ENCODE data around the gene ACSF2.
A peak's percentile ranks its signal among the peaks of the same experiment; 100 is the strongest.

The ACSF2 gene

DNA sequence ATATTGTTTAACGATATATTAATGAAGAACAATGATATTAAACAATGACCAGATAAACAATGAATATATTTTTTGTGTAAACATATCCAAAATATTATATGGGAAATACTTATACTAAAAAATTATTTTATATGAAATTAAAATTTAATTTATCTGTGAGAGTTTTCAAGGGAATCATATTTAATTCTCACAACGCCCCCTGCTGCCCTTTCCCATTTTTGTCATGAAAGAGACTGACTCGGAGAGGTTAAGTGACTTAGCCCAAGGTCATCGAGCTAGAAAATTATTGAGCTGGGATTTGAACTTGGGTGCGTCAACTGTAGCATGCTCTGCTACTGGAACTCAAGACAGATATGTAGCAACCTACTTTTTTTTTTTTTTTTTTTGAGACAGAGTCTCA, 75.0 kb downstream of the ACSF2 start:
- DNase-seq (ENCODE audit: low read depth), result no peak

DNA sequence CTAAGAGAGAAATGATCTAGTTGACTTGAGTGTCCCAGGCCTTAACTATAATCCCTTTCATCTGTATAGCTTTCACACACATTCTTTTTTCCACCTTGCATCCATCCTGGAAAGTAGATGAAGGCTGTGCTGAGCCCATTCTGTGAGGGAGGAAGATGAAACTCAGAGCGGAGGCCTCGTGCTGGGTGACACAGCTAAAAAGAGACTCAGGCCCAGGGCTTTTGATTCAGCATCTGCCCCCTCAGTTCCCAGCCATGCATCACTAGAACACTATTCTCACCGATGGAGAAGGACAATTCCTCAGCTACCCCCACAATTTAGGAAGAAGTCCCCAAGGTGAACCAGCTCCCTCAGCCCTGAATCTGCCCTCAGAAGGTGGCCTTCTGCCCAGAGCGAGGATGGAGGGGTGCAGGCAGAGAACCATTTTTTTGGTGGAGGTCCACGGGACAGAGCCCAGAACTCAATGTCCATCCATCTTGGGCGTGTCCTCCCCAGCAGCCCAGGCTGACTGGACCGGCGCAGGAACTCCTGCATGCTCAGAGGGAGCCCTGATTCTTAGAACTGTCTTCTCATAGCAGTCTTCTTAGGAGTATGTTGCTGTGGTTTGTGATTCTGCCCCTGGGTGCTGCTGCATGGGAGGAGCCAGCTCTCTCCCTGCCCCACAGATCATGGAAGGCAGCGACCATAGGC, 76.4 kb downstream of the ACSF2 start:
- no peak for DNase-seq (ENCODE audit: low read depth)

DNA sequence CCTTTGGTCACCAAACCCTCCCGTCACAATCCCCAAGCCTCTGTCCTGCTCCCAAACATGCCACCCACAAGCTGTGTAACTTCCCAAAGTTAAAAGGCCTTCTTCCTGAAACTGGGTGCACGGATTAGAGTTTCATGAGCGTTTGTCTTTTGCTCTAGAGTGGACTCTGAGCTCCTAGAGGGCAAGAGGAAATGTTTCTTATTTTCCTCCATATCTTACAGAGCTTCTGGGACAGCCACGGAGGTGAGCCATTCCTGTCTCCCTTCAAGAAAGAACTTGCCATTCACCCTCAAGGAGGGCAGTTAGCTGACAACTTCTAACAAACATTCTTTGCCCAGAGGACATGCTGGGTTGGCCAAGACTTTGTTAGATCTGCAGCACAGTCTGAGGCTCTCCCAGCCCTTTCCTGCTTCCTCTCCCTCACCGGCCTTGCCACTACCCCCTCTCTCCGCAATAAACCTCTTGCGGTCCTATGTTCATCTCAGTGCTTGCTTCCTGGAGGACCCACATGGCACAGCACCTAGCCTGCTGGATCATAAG, 79.6 kb downstream of the ACSF2 start:
- DNase-seq (ENCODE audit: low read depth), result no peak

DNA sequence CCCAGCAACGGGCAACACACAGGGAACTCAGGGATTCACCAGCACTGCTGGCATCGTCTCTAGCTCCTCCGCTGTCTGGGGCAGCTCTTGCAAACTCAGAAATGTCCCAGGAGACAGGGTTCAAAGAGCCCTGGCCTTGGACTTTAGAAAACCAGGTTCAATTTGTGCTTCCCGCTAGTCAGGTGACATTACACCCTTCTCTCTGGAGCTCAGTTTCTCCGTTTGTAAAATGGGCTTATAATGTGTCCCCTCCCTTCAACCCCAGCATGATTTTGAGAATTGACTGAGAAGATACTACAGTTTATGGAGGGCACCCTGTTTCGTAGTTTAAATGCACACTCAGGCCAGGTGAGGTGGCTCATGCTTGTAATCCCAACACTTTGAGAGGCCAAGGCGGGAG, 80.3 kb downstream of the ACSF2 start:
- no peak for DNase-seq (ENCODE audit: low read depth)

DNA sequence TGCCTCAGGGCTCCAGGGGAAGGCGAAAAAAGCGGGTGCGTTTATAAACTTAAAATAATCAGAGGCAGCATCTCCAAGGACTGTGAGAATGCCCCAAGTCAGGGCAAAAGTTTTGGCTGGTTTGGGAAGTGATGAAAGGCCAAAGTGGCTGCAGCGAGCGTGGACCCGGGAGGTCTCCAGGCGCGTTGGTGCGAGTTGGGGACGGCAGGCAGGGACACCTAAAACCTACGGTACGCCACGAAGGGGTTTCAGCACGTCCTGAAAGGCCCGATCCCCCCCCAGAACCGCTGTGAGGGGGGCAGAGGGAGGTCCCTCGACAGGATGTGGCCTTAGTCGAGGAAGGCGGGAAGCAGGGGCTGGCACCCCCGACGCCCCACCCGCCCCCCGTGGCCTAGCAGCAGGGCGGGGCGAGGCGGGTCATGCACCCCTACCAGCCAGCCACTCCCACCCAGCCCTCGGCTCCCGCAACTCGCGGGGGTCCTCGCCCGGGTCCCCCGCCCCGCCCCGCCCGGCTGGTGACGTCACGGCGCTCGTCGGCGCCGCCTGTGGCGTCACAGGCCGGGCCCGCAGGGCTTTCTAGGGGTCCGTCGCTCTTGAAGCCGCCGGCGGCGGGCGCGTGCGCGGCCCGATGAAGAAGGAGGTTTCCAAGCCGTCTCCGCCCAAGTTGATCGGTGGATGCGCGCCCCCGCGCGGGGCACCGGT, 82.0 kb downstream of the ACSF2 start, which contains the start of gene MYCBPAP:
TSS of gene MYCBPAP (plus strand) at position 569 of the 702 bp plus-strand sequence. CDS start 236 bp downstream, outside the sequence.
- peak; percentile 60 for DNase-seq (ENCODE audit: low read depth)

DNA sequence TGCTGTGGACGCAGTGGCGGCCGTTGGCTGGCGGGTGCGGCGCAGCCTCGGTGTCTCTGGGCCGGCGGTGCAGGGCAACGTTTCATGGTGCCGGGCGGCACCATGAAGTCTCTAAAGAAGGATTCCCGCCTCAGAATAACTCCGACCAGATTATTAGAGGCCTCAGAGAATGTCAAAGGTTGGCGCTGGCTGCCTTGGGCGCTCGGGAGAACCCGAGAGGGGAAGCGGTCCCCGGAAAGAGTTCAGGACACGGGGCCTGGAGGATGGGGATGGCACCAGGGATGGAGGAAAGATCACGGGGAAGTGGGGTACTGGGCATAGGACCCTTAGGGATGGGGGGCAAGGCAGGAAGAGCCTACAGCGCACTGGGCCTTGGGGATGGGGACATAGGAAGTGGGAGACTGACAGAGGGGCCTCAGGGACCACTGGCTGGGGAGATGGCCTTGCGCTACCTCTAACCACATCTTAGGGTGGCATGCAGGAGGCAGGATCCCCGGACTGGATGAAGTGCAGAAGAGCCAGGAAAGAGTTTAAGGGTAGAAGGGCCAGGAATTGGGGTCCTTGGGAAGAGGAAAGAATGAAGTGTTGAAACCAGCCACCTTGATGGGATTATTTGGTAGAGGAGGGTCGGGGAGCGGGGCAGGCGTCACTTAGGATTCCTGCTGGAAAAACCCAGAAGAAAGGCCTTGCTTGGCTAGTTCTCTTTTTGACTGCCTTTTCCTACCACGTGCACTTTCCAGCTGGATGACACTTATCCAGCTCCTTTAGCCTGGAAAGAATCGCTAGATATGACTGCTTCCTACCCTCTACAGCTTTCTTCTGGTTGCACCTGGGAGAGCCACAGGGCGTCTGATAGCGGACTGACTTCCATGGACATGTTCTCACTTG, 82.8 kb downstream of the ACSF2 start:
- DNase-seq (ENCODE audit: low read depth), result no peak

DNA sequence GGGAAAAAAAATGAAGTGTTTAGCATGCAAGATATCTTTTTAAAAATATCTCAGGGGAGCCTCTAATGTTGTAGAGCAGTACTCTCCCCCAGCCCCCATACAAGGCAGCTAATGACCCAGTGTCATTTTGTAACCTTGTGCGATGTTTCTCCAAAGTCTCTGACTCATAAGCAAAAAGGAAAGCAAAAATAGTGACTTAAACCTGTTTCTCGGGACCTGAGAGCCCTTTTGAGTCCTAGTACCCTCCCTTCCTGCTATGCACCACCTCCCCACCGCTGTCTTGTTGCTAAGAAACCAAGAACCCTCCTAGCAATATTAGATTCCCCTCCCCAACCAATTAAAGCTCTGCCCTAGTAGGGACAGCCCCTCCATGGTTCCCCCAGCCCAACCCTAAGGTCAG, 85.0 kb downstream of the ACSF2 start:
- no peak for DNase-seq (ENCODE audit: low read depth)

DNA sequence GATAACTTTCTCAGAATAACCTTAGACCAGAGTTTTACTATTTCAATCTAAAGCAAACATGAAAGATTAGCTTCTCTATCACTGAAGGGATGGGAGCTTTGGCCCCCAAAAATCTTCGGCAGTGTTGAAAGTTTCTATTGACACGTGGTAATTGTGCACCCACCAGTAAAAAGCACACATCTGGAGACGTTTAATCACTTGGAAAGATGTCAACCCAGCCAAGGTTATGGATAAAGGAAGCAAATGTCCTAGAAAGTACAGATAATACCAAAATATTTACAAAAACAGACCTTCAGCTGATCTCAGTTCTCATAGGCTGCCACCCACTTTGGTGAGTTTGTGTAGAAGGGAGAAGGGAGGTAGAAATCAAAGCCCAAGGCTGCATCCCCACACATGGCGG, 87.5 kb downstream of the ACSF2 start:
- DNase-seq (ENCODE audit: low read depth), result no peak

DNA sequence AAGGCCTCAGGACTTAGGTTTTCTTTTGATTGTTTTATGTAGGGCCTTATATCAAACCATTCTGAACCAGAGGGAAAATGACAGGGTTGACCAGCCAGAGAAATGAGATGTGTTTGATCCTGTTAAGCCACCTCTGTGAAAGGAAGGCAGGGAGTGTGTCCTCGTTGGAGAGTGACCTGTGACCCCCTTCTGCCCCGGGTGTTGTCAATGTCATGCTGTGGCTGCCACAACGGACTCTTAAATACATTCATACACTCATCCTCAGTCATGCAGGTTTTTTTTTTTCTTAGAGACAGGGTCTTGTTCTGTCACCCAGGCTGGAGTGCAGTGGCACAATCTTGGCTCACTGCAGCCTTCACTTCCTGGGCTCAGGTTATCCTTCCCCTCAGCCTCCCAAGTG, 88.4 kb downstream of the ACSF2 start:
- no peak for DNase-seq (ENCODE audit: low read depth)

DNA sequence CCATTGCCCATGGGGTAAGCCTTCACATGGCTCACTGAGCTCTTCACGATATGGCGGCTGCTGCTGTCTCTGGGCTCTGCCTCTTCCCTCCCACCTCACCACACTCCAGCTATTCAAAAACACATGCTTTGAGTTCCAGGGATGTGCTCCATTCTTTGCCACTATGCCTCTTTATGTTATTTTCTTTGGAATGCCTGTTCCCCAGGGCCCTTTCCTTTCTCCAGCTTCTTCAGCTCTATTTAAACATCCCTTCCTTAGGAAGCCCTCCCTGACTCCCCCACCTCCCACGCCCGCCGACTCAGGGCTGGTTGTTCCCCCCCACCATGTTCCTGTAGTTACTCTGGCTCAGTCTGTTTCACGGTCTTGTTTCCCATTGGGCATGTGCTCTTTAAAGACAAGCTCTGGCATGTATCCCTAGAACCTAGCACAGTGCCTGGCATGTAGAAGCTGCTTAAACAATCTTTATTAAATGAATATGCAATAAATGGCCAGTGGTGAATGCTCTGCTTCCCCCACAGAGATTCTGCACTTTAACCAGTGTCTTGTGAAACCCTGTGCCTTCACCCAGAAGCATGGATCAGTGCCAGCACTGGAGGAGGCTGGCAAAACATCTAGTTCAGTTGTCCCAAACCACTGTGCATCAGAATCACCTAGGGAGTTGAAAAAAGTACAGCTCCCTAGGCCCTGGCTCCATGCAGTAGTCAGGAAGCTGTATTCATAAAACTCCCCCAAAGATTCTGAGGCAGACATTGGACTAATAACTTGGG, 89.1 kb downstream of the ACSF2 start:
- DNase-seq (ENCODE audit: low read depth), result no peak

DNA sequence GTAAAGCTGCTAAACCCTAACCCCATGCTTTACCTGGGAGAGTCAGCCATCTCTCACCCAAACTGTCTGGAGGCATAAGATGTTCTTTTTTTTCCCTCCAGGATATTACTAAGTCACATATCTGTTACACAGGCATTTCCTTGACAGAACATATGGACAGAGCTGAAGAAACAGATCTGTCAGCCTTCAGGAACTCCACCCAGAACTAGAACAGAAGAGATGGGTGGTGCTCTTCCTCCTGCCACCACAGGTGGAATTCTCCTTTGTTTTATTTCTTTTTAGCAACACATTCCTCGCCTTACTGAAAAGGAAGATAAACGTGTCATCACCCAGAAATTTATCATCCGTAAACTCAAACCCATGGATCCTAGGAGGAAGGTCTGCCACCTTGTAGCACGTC, 91.0 kb downstream of the ACSF2 start:
- no peak for DNase-seq (ENCODE audit: low read depth)

DNA sequence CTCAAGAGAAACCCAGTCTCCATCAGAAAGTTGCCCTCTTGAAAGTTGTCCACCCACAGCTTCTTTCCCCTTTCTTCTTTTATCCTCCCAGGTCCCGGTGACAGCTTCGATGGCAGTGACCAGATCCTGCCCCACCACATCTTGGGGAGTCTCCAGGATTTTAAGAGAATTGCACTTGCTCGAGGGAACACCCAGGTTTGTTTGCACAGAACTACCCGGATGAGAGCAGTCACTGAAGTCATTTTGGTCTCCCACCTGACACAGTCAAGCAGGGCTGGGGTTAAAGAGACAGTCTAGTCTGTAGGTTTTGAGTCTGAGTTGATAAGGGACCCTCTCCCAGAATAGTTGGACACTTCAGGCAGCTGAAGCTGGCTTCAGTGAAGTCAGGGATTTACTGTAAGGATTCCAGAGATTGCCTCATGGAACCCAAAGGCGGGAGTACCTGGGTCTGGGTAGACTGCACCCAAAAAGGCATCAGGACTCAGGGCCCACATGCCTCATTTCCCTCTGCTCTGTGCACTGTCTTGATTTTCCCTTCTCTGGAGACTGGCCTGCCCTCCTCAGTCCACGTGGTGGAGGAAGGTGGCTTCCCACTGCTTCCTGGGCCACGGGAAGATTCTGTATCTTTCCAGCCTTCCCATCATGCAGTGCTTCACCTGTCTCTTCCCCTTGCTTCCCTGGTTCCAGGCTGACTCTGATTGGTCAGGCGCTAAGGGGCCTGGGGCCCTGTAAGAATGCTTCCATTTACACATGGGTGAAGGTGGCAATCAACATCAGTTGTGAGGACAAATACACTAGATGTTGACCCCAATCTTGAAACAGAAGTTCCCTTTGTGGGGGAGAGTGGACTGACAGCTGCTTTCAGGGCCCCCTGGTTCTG, 91.7 kb downstream of the ACSF2 start:
- no peak for DNase-seq (ENCODE audit: low read depth)

DNA sequence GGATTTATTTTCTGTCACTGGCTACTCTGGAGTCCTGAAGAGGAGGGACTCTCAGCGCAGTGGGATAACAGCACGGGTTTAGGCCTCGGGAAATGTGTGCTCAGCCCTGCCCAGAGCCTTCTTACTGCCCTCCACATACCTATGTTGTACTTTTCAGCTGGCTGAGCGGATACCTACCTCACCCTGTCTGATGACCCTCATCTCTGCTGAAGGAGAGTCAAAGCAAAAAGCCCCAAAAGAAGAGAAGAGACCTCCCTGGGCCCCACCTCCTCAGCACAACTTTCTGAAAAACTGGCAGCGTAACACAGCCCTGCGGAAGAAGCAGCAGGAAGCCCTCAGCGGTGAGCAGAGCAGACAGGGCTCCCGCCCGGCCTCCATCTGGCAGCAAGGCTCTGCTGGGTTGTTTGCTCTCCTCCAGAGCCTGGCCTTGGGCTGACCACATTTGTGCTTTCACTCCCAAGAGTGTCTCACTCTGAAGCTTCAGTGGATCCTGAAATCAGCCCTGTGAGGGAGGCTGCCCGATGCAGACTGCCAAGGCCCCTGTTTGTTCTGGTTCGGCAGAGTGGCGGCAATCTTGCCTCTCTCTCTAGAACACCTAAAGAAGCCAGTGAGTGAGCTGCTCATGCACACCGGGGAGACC, 92.5 kb downstream of the ACSF2 start:
- DNase-seq (ENCODE audit: low read depth), result no peak

DNA sequence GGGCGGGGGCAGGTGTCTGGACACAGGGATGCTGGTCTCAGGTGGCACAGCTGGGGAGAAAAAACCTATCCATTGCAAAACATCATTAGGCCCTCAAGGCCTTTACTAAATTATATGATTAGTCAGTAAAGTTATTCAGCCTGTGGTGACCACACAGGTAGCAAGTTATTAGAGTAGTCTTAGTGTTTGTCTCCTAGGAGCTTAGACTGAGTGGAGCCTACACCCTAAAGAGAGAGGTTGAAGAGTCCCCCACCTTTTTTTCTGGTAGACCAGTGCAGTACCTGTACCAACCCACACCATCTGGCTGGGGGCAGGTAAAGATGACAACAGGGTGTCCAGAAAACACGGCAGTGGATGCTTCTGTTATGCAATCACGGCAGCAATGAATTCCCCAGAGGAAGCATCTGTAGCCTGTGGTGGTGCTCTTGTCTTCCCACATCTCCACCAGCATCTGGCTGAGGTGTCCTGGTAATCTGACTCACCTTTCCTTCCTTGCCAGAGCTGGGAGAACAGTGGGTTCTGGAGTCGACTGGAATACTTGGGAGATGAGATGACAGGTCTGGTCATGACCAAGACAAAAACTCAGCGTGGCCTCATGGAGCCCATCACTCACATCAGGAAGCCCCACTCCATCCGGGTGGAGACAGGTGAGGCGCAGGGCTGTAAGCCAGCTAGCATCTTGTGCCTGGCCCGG, 93.3 kb downstream of the ACSF2 start:
- no peak for DNase-seq (ENCODE audit: low read depth)

DNA sequence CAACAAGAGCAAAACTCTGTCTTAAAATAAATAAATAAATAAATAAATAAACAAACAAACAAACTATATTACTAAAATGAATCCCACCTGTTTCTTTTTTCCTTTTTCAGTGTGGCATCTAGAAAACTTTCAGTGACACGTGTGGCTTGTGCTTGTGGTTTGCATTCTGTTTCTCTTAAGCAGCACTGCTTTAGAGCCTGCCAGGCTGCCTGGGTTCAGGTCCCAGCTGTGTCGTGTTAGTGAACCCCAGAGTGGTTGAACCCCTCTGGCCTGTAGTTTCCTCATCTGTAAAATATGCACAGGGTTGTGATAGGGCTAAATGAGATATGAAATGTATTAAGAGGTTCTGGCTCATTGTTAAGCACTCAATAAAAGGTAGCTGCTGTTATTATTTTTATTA, 94.5 kb downstream of the ACSF2 start:
- no peak for DNase-seq (ENCODE audit: low read depth)

DNA sequence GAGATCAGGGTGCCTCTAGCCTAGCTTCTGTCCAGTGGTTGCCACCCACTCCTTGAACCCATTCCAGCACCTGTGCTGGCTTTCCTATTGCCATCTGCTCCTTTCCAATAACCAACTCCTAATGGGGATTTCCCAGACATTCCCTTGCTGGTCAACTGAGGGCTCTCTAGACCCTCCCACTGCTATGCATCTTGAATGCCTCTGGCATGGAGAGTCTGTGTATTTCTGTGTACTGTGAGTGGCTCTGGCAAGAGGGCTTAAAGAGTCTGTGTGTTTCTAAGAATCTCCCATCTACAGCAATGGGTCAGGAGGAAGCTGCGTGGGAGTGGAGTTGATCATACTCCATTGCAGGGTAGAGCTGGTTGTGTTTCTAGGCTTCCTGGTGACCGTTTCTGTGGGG, 95.5 kb downstream of the ACSF2 start:
- no peak for DNase-seq (ENCODE audit: low read depth)

DNA sequence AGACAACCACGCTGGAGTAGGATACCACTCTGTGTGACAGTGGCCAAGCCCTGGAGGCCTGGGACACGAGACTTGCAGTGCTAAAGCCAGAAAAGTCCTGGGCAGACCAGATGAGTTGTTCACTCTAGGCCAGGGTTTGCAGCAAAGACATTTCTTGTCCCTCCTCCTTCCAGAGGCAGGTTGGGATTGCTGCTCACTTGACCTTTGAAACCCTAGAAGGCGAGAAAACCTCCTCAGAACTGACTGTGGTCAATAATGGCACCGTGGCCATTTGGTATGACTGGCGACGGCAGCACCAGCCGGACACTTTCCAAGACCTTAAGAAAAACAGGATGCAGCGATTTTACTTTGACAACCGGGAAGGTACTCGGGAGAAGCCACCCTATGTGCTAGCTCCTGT, 96.7 kb downstream of the ACSF2 start:
- DNase-seq (ENCODE audit: low read depth), result no peak

DNA sequence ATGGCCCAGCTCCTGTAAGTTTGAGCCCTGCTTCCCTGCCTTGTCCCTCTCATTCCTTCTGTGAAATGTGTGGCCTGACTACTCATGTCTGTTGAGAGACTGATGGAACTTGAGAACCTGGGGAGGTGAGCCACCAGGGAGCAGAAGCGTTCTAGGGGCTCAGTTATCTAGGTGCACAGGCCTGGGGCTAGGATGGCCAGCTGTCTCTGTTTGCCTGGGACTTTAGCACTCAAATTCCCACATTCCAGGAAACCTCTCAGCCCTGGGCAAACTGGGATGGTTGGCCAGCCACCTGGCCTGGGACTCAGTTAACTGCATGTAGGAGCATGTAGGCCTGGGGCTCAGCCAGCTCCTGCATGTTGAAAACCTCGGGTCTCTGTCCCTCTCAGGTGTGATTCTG, 97.2 kb downstream of the ACSF2 start:
- no peak for DNase-seq (ENCODE audit: low read depth)

Measured in stimulated activated CD4-positive, alpha-beta T cell treated with anti-CD3 and anti-CD28 coated beads, Interleukin-2, amount 100 ng/mL, for 4 hours (primary cell).